ENCODE results near the gene CLCN6. TPM values are rescaled to one million over a fixed set of nuclear protein-coding genes. Genes with fewer than 3 reads are reported as not detected.

Gene CLCN6
- total RNA-seq, 1 donor, result 18.6 TPM

DNA sequence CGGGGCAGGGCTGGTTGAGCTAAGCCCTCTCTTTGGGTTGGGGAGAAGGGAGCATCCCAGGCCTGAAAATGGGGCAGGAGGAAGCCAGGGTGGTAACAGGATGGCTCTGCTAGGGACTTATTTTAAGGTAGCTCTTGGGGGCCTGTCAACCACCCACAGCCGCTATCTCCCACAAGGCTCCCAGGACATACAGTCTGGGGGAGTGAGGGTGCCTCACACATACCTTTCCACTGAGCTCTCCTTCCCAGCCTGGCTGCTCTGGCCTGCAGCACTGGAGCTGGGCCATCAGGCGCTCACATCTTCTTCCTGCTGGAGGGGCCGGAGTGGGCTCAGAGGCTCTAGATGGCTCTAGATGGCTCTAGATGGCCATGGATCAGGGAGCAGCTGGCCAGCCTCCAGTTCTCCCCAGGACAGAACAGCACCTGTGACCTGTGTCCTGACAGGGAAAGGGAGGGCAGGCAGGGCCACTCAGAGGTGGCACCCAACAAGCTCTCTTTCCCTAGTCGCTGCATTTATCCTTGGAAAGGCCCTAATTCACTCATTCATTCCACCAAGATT lies 63.7 kb downstream of the CLCN6 start:
- H3K4me3 ChIP-seq (ENCODE audit: low read depth, low read length), result no peak overlapping the region
- DNase-seq (ENCODE audit: low read depth), result no peak
- TF ChIP-seq, protein P1, sequence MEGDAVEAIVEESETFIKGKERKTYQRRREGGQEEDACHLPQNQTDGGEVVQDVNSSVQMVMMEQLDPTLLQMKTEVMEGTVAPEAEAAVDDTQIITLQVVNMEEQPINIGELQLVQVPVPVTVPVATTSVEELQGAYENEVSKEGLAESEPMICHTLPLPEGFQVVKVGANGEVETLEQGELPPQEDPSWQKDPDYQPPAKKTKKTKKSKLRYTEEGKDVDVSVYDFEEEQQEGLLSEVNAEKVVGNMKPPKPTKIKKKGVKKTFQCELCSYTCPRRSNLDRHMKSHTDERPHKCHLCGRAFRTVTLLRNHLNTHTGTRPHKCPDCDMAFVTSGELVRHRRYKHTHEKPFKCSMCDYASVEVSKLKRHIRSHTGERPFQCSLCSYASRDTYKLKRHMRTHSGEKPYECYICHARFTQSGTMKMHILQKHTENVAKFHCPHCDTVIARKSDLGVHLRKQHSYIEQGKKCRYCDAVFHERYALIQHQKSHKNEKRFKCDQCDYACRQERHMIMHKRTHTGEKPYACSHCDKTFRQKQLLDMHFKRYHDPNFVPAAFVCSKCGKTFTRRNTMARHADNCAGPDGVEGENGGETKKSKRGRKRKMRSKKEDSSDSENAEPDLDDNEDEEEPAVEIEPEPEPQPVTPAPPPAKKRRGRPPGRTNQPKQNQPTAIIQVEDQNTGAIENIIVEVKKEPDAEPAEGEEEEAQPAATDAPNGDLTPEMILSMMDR (IDR thresholded peaks at IDR 0.05; ENCODE audit: insufficient read depth, low read depth, low read length), result no peak

DNA sequence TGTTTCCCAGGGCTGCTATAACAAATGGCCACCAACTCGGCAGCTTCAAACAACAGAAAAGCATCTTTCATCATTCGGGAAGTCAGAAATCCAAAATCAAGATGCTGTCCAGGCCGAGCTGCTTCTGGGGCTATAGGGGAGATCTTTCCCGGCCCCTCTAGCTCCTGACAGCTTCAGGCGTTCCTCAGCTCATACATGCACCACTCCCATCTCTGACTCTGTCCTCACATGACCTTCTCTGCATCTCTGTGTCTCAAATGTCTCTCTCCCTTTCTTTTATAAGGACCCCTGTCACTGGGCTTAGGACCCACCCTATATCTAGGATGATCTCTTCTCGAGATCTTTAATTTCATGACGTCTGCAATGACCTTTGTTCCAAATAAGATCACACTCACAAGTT lies 66.6 kb downstream of the CLCN6 start:
- DNase-seq (ENCODE audit: low read depth), result no peak
- TF ChIP-seq, protein P1 (IDR thresholded peaks at IDR 0.05; ENCODE audit: insufficient read depth, low read depth, low read length), result no peak
- H3K4me3 ChIP-seq (ENCODE audit: low read depth, low read length), result no peak overlapping the region

DNA sequence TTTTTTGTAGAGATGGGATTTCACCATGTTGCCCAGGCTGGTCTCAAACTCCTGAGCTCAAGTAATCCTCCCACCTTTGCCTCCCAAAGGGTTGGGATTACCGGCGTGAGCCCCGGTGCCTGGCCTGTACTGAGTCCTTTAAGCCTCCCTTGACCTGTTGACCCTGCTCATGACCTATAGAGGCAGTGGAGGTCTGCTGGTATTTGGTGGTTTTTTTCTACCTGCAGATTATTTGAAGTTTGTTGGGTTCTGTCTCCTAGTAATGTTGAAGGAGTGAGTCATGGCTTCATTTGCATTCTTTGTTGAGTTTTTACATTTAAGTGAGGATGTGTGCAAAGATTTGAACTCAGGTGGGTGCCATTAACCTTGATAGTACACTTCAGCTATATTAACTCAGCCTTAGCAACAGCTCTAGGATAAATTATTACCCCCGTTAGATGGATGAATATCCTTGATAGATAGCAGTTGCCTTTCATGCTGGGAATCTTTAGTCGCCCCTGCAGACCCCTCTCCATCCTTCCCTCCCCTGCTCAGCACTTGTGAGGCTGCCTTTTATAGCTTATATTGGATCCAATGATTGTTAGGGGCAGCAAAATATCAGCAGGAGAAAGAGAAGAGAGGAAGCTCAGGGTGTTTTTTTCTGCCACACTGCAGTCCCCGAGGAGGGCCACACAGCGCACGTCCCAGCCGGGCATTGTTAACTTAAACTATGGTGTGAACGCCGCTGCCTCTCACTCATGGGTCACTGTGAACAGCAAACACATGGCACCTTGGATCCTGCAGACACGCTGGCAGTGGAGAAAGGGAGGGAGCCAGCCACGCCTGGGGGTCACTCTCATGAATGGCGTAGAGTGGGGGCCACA lies 67.6 kb downstream of the CLCN6 start:
- TF ChIP-seq, protein P1 (IDR thresholded peaks at IDR 0.05; ENCODE audit: insufficient read depth, low read depth, low read length), result no peak
- no peak for DNase-seq (ENCODE audit: low read depth)
- no peak overlapping the region for H3K4me3 ChIP-seq (ENCODE audit: low read depth, low read length)

DNA sequence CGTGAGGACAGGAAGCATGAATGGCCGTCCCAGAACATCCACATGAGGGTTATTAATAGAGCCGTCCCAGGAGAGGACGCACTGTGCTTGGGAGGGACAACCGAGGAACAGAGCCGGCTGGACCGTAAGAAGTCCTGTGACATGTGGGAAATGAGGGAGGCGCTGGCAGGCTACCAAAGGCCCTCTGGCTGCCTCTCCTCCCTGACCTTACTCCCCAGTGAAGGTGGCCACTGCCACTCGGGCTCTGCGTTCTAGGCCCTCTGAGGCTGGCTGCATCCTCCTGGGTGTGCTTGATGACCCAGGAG lies 68.2 kb downstream of the CLCN6 start:
- TF ChIP-seq, protein P1 (IDR thresholded peaks at IDR 0.05; ENCODE audit: insufficient read depth, low read depth, low read length), result no peak
- no peak overlapping the region for H3K4me3 ChIP-seq (ENCODE audit: low read depth, low read length)
- no peak for DNase-seq (ENCODE audit: low read depth)

DNA sequence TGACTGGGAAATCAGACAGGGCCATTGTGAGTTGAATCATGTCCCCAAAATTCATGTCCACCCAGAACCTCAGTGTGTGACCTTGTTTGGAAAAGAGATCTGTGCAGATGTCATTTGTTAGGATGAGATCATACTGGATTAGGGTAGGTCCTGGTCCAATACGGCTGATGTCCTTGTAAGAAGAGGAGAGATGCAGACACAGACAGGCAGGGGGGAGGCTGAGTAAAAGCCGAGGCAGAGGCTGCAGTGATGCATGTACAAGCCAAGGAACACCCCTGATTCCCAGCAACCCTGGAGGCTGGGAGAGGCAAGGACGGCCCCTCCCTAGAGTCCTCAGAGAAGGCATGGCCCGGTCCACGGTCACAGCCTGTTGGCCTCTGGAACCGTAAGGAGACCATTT lies 68.6 kb downstream of the CLCN6 start:
- TF ChIP-seq, protein P1 (IDR thresholded peaks at IDR 0.05; ENCODE audit: insufficient read depth, low read depth, low read length), result no peak
- DNase-seq (ENCODE audit: low read depth), result no peak
- H3K4me3 ChIP-seq (ENCODE audit: low read depth, low read length), result no peak overlapping the region

DNA sequence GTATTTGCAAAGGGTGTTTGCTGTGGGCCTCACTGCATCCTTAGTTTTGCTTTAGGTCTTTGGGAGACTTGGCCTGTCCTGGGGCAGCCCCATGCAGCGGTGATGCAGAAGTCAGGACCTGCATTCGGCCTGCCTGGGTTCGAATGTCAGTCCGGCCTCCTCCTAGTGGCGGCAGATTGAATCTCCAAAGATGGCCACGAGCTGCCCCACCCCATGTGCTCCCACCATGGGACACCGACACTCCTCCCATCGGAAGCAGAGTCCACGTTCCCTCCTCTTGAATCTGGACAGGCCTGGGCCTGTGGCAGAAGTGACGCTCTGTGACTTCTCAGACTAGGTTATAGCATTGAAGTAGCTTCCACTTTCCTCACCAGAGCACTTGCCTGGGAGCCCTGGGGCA lies 69.1 kb downstream of the CLCN6 start:
- TF ChIP-seq, protein P1 (IDR thresholded peaks at IDR 0.05; ENCODE audit: insufficient read depth, low read depth, low read length), result no peak
- H3K4me3 ChIP-seq (ENCODE audit: low read depth, low read length), result no peak overlapping the region
- no peak for DNase-seq (ENCODE audit: low read depth)

Data from fibroblast of villous mesenchyme (primary cell).